RWPE1 (cell line): ENCODE measurements around the gene ADGRF4.

Experiments used
- CTCF ChIA-PET: fragments of 350-600 bp; sonication (Branson Sonifier 250); formaldehyde crosslinking; extraction: SDS; loops from one replicate; lab custom pipeline; 2021; lab: Yijun Ruan, JAX
- POLR2A ChIA-PET: fragments of 400-600 bp; formaldehyde crosslinking; extraction: SDS; loops from one replicate; lab custom pipeline; 2020; ENCODE audit warnings: antibody characterized with exemption; ENCODE audit not compliant: low non-redundant PET; lab: Yijun Ruan, JAX
- DNase-seq: peaks from one replicate; pipeline ENCODE4 v3.0.0; 2012; ENCODE audit warnings: low spot score
- H3K27ac ChIP-seq: fragments of 450-650 bp; 2 replicates; pipeline ENCODE4 v1.5.1; 2017
- CTCF ChIP-seq: fragments of 450-650 bp; conservative IDR thresholded peaks from 2 replicates; pipeline ENCODE4 v1.5.1; 2017; ENCODE audit warnings: low read depth, mild to moderate bottlenecking

ADGRF4 gene

GRCh38 chr6:47680724-47681123 lies 17.7 kb upstream of the ADGRF4 start:
- no peak for TF ChIP-seq CTCF
- ChIA-PET CTCF (interaction anchor here (0.7 kb wide), 1 partner anchor 100 kb away, joined by 4 read pairs; no protein-coding TSS in a partner anchor), POLR2A (no interaction called here)
- H3K27ac ChIP-seq: no peak overlapping the region
- DNase-seq: no peak

GRCh38 chr6:47681201-47681990 lies 17.0 kb upstream of the ADGRF4 start:
- TF ChIP-seq CTCF: no peak
- ChIA-PET CTCF (interaction anchor here (0.7 kb wide), 1 partner anchor 99 kb away, joined by 4 read pairs; no protein-coding TSS in a partner anchor), POLR2A (no interaction called here)
- no peak overlapping the region for H3K27ac ChIP-seq
- no peak for DNase-seq

GRCh38 chr6:47686411-47686810 lies 12.0 kb upstream of the ADGRF4 start:
- no peak for DNase-seq
- no peak overlapping the region for H3K27ac ChIP-seq
- POLR2A ChIA-PET: no interaction called here
- TF ChIP-seq CTCF: no peak
- CTCF ChIA-PET: interaction anchor here (0.6 kb wide), 1 partner anchor 47 kb away, joined by 4 read pairs; no protein-coding TSS in a partner anchor

GRCh38 chr6:47687432-47687831 lies 10.9 kb upstream of the ADGRF4 start:
- ChIA-PET POLR2A (no interaction called here), CTCF (interaction anchor here (0.6 kb wide), 1 partner anchor 58 kb away, joined by 3 read pairs; no protein-coding TSS in a partner anchor)
- no peak for TF ChIP-seq CTCF

GRCh38 chr6:47690214-47690613 lies 8.2 kb upstream of the ADGRF4 start:
- ChIA-PET CTCF (interaction anchor here (0.6 to 1.2 kb wide), 4 partner anchors 39 to 541 kb away, joined by 3 to 5 read pairs (median 4); no protein-coding TSS in a partner anchor), POLR2A (no interaction called here)
- TF ChIP-seq CTCF: no peak
- no peak for DNase-seq
- H3K27ac ChIP-seq: no peak overlapping the region

More at GRCh38 chr6:47687432-47687831, 10.9 kb upstream of the ADGRF4 start:
- no peak overlapping the region for H3K27ac ChIP-seq
- DNase-seq: no peak

GRCh38 chr6:47690791-47691190 lies 7.6 kb upstream of the ADGRF4 start:
- H3K27ac ChIP-seq: no peak overlapping the region
- CTCF ChIA-PET: interaction anchor here (0.6 to 1.2 kb wide), 4 partner anchors 39 to 540 kb away, joined by 3 to 5 read pairs (median 4); no protein-coding TSS in a partner anchor
- TF ChIP-seq CTCF: no peak
- POLR2A ChIA-PET: no interaction called here
- no peak for DNase-seq
